IPS-18a (cell line): ENCODE results near the gene MITF.

ENCODE experiments used
- H3K27ac ChIP-seq: one replicate; pipeline ENCODE4 v1.5.1; 2013; ENCODE audit warnings: low read length
- H3K27me3 ChIP-seq: one replicate; pipeline ENCODE4 v1.6.1; 2013; ENCODE audit warnings: mild to moderate bottlenecking, low read length; ENCODE audit not compliant: control insufficient read depth, insufficient read depth
- H3K36me3 ChIP-seq: one replicate; pipeline ENCODE4 v1.6.1; 2013; ENCODE audit warnings: low read depth, low read length; ENCODE audit not compliant: control insufficient read depth
- H3K4me1 ChIP-seq: one replicate; pipeline ENCODE4 v1.6.1; 2013; ENCODE audit warnings: low read depth, low read length; ENCODE audit not compliant: control insufficient read depth
- H3K4me3 ChIP-seq: one replicate; pipeline ENCODE4 v1.5.1; 2013; ENCODE audit warnings: low read length
- H3K9ac ChIP-seq: one replicate; pipeline ENCODE4 v1.6.1; 2013; ENCODE audit warnings: mild to moderate bottlenecking, low read length, moderate library complexity
- H3K9me3 ChIP-seq: one replicate; pipeline ENCODE4 v1.6.1; 2013; ENCODE audit warnings: low read depth, low read length; ENCODE audit not compliant: control insufficient read depth

The MITF gene

DNA sequence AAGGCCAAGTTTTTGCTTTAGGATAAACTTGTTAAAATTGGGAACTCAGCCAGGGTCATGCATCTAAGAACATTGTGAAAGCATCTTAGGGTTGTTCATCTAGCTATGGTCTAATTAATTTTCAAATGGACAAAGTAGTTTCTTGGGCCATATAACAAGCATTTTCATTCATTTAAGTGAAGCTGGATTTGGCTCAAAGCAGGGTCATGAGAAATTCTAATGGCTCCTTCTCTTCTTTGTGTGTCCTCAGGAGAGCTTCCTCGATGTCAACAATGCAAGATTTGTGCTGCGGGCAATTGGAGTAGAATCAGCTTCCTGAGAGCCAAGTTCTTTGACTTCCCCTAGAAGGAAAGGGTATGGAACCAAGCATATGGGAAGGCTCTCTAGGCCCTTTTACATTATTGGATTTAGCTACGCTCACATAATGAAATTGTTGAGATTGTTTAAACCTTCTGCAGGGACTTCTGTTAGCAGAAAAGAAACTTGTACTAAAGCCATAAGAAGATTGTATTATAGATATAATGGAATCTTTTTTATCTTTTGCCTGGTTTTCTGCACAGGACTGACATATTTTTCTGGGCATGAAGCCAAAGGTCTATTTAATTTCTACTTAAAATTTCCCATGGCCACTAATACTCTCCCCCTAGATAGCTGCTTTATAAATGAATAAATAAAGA, 258.5 kb downstream of the MITF start:
- no peak overlapping the region for H3K27ac ChIP-seq

DNA sequence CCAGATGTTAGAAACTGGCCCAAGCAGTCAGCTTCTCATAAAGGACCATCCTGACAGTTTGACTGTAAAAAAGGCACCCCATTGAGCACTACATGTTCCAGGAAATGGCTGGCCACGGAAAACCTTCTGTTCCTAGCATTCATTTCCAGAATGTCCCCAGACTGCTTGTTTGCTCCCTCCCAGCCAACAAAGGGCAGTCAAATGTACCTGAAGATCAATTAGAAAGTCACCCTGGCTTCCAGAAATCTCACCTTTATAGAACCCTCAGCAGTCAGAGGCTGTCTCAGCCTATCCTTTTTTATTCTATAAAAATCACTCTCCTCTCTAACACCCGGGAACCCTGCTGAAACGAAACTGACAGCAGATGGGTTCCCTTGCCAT, 259.5 kb downstream of the MITF start:
- H3K27ac ChIP-seq: no peak overlapping the region
- no peaks in the 10 kb centered on the region for H3K9me3 ChIP-seq
- no peaks in the 10 kb centered on the region for H3K27me3 ChIP-seq
- H3K4me3 ChIP-seq: no peak overlapping the region
- no peaks in the 10 kb centered on the region for H3K36me3 ChIP-seq
- no peak overlapping the region for H3K9ac ChIP-seq
- no peaks in the 10 kb centered on the region for H3K4me1 ChIP-seq

More for the DNA sequence above, 258.5 kb downstream of the MITF start:
- no peak overlapping the region for H3K9ac ChIP-seq
- no peaks in the 10 kb centered on the region for H3K9me3 ChIP-seq
- H3K4me3 ChIP-seq: no peak overlapping the region
- H3K27me3 ChIP-seq: no peaks in the 10 kb centered on the region
- H3K36me3 ChIP-seq: no peaks in the 10 kb centered on the region
- no peaks in the 10 kb centered on the region for H3K4me1 ChIP-seq

DNA sequence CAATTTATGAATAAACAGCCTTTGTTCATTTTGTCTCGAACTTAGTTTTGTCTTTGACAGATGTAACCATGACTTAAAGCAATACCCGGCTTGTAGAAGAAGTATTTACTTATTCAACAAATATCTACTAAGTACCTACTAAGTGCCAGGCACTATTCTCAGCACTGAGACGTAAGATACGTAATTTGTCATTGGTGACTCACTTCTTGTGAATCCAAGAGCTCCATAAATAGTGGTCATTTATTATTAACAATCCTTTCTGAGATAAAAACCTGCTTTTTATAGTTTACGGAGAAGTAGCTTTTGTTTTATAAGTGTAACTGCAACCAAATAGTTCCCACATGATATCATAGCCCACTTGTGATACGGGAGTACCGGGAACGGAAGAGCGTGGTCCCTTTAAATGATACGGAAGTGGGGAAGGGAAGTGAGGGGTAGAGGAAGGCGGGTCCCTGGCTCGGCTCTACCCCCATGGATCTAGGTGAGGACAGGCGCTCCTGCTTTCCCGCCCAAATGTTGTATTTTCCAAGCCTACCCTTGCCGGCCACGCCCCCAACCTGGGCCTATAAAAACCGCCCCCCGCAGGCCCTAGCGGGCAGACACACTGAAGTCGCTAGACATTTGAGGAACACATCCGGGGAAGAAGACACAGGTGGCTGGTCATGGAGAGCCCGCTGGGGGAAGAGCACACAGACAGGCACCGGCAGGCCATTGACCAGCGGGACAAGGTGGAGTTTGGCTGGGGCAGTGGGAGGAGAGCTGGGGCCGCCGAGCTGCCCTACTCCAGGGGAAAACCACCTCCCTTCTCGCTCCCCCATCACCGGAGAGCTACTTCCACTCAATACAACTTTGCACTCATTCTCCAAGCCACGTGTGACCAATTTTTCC, 260.1 kb downstream of the MITF start, which contains the start of gene SAMMSON:
Gene SAMMSON, plus strand, starts transcription at position 594 of the 888 bp plus-strand sequence.
- no peaks in the 10 kb centered on the region for H3K4me1 ChIP-seq
- H3K4me3 ChIP-seq: no peak within 1 kb of the TSS
- no peaks in the 10 kb centered on the region for H3K27me3 ChIP-seq
- H3K9me3 ChIP-seq: no peaks in the 10 kb centered on the region
- H3K36me3 ChIP-seq: no peaks in the 10 kb centered on the region
- no peak within 1 kb of the TSS for H3K9ac ChIP-seq
- H3K27ac ChIP-seq: no peak within 1 kb of the TSS

DNA sequence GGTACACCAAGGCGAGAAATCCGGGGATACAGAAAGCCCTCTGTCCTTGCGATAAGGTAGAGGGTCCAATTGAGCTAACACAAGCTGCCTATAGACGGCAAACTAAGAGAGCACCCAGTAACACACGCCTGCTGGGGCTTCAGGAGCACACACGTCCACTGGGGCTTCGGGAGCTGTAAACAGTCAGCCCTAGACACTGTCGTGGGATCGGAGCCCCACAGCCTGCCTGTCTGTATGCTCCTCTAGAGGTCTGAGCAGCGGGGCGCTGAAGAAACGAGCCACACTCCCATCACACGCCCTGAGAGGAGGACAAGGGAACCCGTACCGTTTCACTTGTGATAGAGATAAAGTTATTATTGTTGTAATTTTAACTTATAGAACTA, 260.8 kb downstream of the MITF start:
- H3K27me3 ChIP-seq: no peaks in the 10 kb centered on the region
- H3K4me1 ChIP-seq: no peaks in the 10 kb centered on the region
- H3K9me3 ChIP-seq: no peaks in the 10 kb centered on the region
- no peak overlapping the region for H3K4me3 ChIP-seq
- no peak overlapping the region for H3K9ac ChIP-seq
- H3K27ac ChIP-seq: no peak overlapping the region
- H3K36me3 ChIP-seq: no peaks in the 10 kb centered on the region

DNA sequence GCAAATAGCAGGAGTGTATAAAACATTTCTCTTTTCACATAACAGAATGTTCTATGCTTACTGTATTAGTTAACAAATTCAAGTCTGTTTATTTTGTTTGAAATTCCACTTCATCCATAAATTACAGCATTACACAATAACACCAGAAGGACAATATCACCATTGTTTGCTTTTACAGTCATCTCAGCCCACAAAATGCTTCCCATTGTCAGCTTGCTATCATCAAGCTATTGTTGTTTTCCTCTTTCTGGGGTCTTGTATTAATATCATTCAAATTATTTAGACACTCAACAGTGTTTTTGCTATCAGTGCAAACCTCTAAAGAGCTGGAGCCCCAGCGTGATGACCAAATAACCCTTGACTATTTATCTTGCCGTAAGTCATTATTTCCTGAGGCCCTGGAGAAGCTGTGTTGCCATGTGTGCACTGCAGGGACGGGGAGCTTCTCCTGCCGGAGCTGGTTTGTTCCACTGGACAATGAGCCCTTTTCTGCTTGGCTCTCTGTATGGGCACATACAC, 261.4 kb downstream of the MITF start:
- Histone ChIP-seq H3K4me1 (no peaks in the 10 kb centered on the region), H3K4me3 (no peak overlapping the region), H3K27ac (no peak overlapping the region), H3K36me3 (no peaks in the 10 kb centered on the region), H3K9ac (no peak overlapping the region), H3K27me3 (no peaks in the 10 kb centered on the region), H3K9me3 (no peaks in the 10 kb centered on the region)

DNA sequence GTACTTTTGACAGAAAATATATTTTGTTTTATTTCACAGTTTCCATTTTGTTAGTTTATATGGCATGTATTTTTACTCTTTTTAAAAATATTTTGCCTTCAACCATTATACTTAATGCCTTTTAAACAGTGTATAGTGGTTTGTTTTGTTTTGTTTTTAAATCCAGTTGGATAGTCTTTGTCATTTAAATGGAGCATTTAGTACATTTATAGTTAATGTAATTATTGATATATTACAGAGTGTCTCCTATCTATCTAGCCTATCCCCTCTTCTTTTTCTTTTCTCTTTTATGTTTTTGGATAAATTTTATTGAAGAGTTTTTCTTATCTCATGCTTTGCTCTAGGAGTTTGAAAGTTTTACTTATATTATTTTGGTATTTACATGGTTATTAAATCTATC, 263.9 kb downstream of the MITF start:
- Histone ChIP-seq H3K9me3 (no peaks in the 10 kb centered on the region), H3K27ac (no peak overlapping the region), H3K27me3 (no peaks in the 10 kb centered on the region), H3K4me1 (no peaks in the 10 kb centered on the region), H3K36me3 (no peaks in the 10 kb centered on the region), H3K4me3 (no peak overlapping the region), H3K9ac (no peak overlapping the region)

DNA sequence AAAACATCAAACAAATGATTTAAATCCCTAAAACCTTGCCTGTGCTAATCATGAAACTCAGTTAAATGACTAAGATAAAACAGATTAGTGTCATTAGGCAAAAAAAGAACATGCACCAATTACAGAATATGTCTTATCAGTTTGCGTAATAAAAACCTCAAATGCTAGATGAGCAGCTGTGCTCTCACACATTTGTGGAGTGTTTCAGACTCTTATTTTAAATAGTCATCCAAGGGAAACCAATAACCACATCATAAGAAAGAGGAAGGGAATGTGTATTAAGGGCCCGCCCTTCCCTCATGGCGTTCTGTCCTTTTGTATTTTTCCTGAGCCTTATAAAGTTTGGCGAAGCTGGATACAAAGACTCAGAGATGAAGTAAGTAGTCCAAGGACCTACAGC, 266.8 kb downstream of the MITF start:
- Histone ChIP-seq H3K9ac (no peak overlapping the region), H3K27me3 (no peaks in the 10 kb centered on the region), H3K4me1 (no peaks in the 10 kb centered on the region), H3K4me3 (no peak overlapping the region), H3K9me3 (no peaks in the 10 kb centered on the region), H3K27ac (no peak overlapping the region), H3K36me3 (no peaks in the 10 kb centered on the region)

DNA sequence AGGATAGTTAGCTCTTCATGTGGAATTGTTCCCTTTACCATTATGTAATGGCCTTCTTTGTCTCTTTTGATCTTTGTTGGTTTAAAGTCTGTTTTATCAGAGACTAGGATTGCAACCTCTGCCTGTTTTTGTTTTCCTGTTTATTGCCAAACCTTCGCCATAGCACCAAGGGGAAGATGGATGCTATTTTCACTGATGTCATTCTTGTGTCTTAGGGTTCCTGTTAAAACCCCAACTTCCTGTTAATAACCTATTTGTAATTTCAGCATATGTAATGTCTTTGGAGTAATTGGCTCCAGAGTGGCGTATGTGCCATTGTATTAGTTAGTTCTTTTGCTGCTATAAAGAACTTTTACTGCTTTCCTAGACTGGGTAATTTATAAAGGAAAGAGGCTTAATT, 271.1 kb downstream of the MITF start:
- Histone ChIP-seq H3K9ac (no peak overlapping the region), H3K36me3 (no peaks in the 10 kb centered on the region), H3K4me1 (no peaks in the 10 kb centered on the region), H3K27me3 (no peaks in the 10 kb centered on the region), H3K4me3 (no peak overlapping the region), H3K27ac (no peak overlapping the region), H3K9me3 (no peaks in the 10 kb centered on the region)

DNA sequence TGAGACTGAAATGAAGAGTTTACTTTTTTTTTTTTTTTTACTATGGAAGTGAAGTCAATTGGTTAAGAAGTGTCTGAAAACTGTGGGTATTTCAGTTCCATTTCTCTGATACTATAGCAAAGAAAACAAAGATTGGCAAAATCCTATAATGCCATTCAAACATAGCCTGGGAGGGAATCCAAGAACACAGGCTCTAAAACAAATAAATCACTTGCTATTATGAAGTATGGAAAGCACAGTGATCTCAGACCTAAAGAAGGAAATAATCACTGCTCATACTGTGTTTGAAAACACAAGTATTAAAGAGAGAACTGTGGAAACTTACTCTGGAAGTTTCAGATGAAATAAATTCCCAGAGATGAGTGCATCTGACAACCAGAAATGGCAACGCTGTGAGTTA, 272.3 kb downstream of the MITF start:
- Histone ChIP-seq H3K27me3 (no peaks in the 10 kb centered on the region), H3K4me3 (no peak overlapping the region), H3K9ac (no peak overlapping the region), H3K9me3 (no peaks in the 10 kb centered on the region), H3K4me1 (no peaks in the 10 kb centered on the region), H3K36me3 (no peaks in the 10 kb centered on the region), H3K27ac (no peak overlapping the region)
